Mesodermal cell (in vitro differentiated cells): ENCODE measurements around the gene CA10.

Experiments used
- H3K27ac ChIP-seq: 2 replicates; pipeline ENCODE4 v1.7.0; 2013; ENCODE audit warnings: mild to moderate bottlenecking, low read depth, low read length, moderate library complexity; ENCODE audit not compliant: severe bottlenecking
- H3K36me3 ChIP-seq: 2 replicates; pipeline ENCODE4 v1.7.1; 2013; ENCODE audit warnings: mild to moderate bottlenecking, low read length, moderate library complexity; ENCODE audit not compliant: control insufficient read depth, insufficient read depth
- H3K4me1 ChIP-seq: one replicate; pipeline ENCODE4 v1.7.1; 2013; ENCODE audit warnings: mild to moderate bottlenecking, low read length; ENCODE audit not compliant: insufficient read depth, control insufficient read depth, poor library complexity, severe bottlenecking
- H3K4me3 ChIP-seq: 2 replicates; pipeline ENCODE4 v1.7.0; 2013; ENCODE audit warnings: low read length, control low read depth, mild to moderate bottlenecking; ENCODE audit not compliant: insufficient read depth, poor library complexity, severe bottlenecking; ENCODE audit errors: extremely low read depth
- H3K9me3 ChIP-seq: 2 replicates; pipeline ENCODE4 v1.7.1; 2013; ENCODE audit warnings: mild to moderate bottlenecking, low read length, moderate library complexity; ENCODE audit not compliant: control insufficient read depth
- WGBS, 2 experiments: methylation state at CpG; one replicate each; pipeline ENCODE4 v1.1.5; 2013; ENCODE audit warnings: missing lambda C conversion rate in 2 of 2; ENCODE audit not compliant: insufficient coverage in 2 of 2; 5-methylcytosine and 5-hydroxymethylcytosine counted together

Gene CA10

GRCh38 chr17:52110923-52111581, 47.5 kb downstream of the CA10 start:
- Histone ChIP-seq H3K27ac (no peak overlapping the region), H3K4me1 (no peaks in the 10 kb centered on the region), H3K4me3 (no peak overlapping the region), H3K36me3 (no peaks in the 10 kb centered on the region), H3K9me3 (peaks cover 1% of the 10 kb centered on the region)
- WGBS, 2 experiments: 88 to 94% methylated on average over 1 of the region's 4 CpGs

- Histone ChIP-seq H3K4me3 (no peak overlapping the region), H3K36me3 (no peaks in the 10 kb centered on the region), H3K27ac (no peak overlapping the region), H3K4me1 (no peaks in the 10 kb centered on the region), H3K9me3 (no peaks in the 10 kb centered on the region)
- 0 to 22% methylated on average over 2 to 3 of the region's 7 CpGs for WGBS, 2 experiments
Measured at GRCh38 chr17:52106638-52107261, 51.8 kb downstream of the CA10 start.

GRCh38 chr17:52106072-52106471, 52.4 kb downstream of the CA10 start:
- 92 to 100% methylated on average over 3 to 4 of the region's 8 CpGs for WGBS, 2 experiments
- Histone ChIP-seq H3K4me3 (no peak overlapping the region), H3K9me3 (no peaks in the 10 kb centered on the region), H3K27ac (no peak overlapping the region), H3K36me3 (no peaks in the 10 kb centered on the region), H3K4me1 (no peaks in the 10 kb centered on the region)

GRCh38 chr17:52105591-52105990, 52.9 kb downstream of the CA10 start:
- Histone ChIP-seq H3K27ac (no peak overlapping the region), H3K4me3 (no peak overlapping the region), H3K36me3 (no peaks in the 10 kb centered on the region), H3K9me3 (no peaks in the 10 kb centered on the region), H3K4me1 (no peaks in the 10 kb centered on the region)
- WGBS, 2 experiments: no CpG with 5 or more reads among the region's 1 CpG

- Histone ChIP-seq H3K4me1 (no peaks in the 10 kb centered on the region), H3K36me3 (no peaks in the 10 kb centered on the region), H3K27ac (no peak overlapping the region), H3K4me3 (no peak overlapping the region), H3K9me3 (no peaks in the 10 kb centered on the region)
Measured at GRCh38 chr17:52096056-52096455, 62.5 kb downstream of the CA10 start.

GRCh38 chr17:52084176-52084575, 74.3 kb downstream of the CA10 start:
- Histone ChIP-seq H3K9me3 (no peaks in the 10 kb centered on the region), H3K27ac (no peak overlapping the region), H3K4me1 (no peaks in the 10 kb centered on the region), H3K4me3 (no peak overlapping the region), H3K36me3 (no peaks in the 10 kb centered on the region)
- WGBS, 2 experiments: 0 to 56% methylated on average over 1 to 2 of the region's 2 CpGs

GRCh38 chr17:52079496-52079895, 79.0 kb downstream of the CA10 start:
- H3K4me3 ChIP-seq: no peak overlapping the region
- H3K9me3 ChIP-seq: no peaks in the 10 kb centered on the region
- 60 to 100% methylated on average over 1 of the region's 4 CpGs for WGBS, 2 experiments
- no peaks in the 10 kb centered on the region for H3K4me1 ChIP-seq
- no peaks in the 10 kb centered on the region for H3K36me3 ChIP-seq
- H3K27ac ChIP-seq: no peak overlapping the region

- H3K36me3 ChIP-seq: no peaks in the 10 kb centered on the region
- no peak overlapping the region for H3K4me3 ChIP-seq
- WGBS, 2 experiments: 85 to 97% methylated on average over 3 to 4 of the region's 5 CpGs
- H3K4me1 ChIP-seq: no peaks in the 10 kb centered on the region
- H3K27ac ChIP-seq: no peak overlapping the region
- peaks cover 20% of the 10 kb centered on the region for H3K9me3 ChIP-seq
Measured at GRCh38 chr17:52071712-52072111, 86.8 kb downstream of the CA10 start.

GRCh38 chr17:52064791-52065211, 93.7 kb downstream of the CA10 start:
- WGBS, 2 experiments: 57 to 61% methylated on average over 2 of the region's 2 CpGs
- Histone ChIP-seq H3K36me3 (no peaks in the 10 kb centered on the region), H3K4me1 (no peaks in the 10 kb centered on the region), H3K9me3 (peaks cover 33% of the 10 kb centered on the region), H3K27ac (no peak overlapping the region), H3K4me3 (no peak overlapping the region)

- no CpG with 5 or more reads among the region's 1 CpG for WGBS, 2 experiments
- Histone ChIP-seq H3K27ac (no peak overlapping the region), H3K4me1 (no peaks in the 10 kb centered on the region), H3K36me3 (no peaks in the 10 kb centered on the region), H3K4me3 (no peak overlapping the region), H3K9me3 (no peaks in the 10 kb centered on the region)
Measured at GRCh38 chr17:52049496-52049895, 109.0 kb downstream of the CA10 start.

- 67 to 85% methylated on average over 1 of the region's 3 CpGs for WGBS, 2 experiments
- no peaks in the 10 kb centered on the region for H3K4me1 ChIP-seq
- no peaks in the 10 kb centered on the region for H3K36me3 ChIP-seq
- no peak overlapping the region for H3K27ac ChIP-seq
- H3K9me3 ChIP-seq: no peaks in the 10 kb centered on the region
- no peak overlapping the region for H3K4me3 ChIP-seq
Measured at GRCh38 chr17:52049051-52049450, 109.5 kb downstream of the CA10 start.
